GM21423 (cell line): ENCODE measurements around the gene LIN9.
"Not testable (repeated sequence)": the region's sequence is repeated elsewhere in the genome, so short reads cannot be mapped to it uniquely, and the experiment has no call there.

Experiments
- ATAC-seq: cut with Tn5 transposase; IDR thresholded peaks from one replicate; pipeline ENCODE4 v1.9.1; 2021; ENCODE audit warnings: mild to moderate bottlenecking, moderate library complexity; ENCODE audit not compliant: unreplicated experiment

LIN9 gene, protein sequence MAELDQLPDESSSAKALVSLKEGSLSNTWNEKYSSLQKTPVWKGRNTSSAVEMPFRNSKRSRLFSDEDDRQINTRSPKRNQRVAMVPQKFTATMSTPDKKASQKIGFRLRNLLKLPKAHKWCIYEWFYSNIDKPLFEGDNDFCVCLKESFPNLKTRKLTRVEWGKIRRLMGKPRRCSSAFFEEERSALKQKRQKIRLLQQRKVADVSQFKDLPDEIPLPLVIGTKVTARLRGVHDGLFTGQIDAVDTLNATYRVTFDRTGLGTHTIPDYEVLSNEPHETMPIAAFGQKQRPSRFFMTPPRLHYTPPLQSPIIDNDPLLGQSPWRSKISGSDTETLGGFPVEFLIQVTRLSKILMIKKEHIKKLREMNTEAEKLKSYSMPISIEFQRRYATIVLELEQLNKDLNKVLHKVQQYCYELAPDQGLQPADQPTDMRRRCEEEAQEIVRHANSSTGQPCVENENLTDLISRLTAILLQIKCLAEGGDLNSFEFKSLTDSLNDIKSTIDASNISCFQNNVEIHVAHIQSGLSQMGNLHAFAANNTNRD

DNA sequence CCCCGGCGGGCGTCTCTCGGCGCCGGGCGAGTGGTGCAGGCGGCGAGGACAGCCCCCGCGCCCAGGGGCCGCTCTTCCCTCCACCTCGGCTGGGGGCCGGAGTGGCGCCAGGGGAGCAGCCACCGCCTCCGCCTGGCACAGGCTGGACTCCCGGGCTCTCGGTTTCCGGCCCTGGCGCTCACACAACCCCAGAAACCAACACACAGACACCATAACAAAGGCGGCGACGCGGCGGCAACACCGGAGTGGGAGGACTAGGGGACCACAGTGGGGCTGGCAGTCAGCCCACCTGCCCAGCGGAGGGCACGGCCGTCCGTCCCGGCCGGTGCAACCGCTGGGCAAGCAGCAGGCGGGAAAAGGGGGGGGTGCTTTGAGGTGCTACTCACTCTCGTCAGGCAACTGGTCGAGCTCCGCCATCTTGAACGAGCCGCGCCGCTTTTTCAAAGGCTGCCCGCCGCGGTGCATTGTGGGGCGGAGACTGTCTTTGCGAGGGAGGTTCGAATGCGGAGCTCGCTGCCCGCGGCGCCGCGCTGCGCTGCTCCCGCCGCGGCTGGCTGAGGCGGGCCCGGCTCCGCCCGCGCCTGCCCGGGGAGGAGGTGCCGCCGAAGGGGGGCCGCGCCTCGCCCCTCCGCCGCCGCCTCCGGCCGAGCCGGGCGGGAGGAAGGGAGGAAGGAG lies at the start of gene LIN9:
Gene LIN9, minus strand, starts transcription at position 442 of the 675 bp plus-strand sequence. Its CDS starts 25 bp downstream, at position 417.
- ATAC-seq, result peak; percentile 74

DNA sequence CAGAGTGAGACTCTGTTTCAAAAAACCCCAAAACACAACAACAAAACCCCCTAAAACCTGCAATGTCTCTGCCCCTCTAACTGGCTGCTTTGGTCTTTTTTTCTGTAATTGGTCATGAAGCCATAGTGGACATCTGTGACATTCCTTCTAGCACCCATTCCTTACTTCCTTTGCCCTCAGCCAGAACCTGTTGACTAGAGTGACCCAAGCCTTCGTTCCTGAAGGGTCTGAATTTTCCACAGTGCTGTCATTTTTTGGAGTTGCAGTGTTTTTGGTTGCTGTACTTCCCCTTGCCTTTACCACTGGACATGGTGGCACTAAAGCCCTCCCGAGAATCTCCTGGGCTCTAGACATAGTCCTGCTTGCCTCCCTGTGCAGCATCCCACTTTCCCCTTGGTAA lies 48.5 kb upstream of the LIN9 start:
- no peak for ATAC-seq

DNA sequence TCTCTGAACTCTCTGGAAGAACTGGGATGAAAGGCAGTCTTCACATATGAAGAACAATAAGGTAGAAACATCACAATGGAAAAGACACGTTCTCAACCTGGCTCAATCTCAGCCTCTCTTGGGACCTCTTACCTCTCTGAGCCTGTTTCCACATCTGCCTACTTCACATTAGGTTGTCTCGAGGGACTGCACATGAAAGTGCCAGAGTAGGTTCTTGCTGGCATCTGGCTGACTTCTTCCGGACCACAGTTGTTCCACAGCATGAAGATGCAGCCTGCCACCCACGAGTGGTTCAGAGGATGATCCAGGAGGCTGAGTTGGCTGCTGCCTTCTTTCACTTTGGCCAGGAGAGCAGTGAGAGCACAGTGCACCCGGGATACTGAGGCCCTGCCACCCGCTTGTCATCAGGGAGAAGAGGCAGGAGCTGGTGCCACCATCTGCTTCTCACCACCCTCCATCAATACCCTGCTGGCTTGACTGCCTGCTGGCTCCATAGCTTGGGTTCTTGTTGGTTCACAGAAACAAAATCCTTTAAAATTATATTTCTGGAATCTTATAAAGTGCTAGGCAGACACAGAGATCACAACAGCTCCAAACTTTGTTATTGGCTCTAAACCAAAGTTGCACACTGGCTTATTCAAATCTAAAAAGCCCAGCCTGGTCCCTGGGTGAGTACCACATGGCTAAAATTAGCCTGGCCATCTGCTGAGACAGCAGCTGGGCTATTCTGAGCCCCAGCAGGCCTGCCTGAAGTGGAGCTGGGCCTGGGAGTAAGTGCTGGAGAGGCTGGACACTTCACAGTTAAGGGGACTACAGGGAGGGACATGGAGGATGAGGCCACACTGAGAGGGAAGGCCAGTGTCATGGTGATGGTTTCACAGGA lies 46.9 kb upstream of the LIN9 start:
- no peak for ATAC-seq

- no peak for ATAC-seq
Measured at GRCh38 chr1:226355016-226355415, 46.1 kb upstream of the LIN9 start.

- ATAC-seq, result no peak
Measured at GRCh38 chr1:226353698-226354525, 44.9 kb upstream of the LIN9 start.

- no peak for ATAC-seq
Measured at GRCh38 chr1:226351709-226352108, 42.7 kb upstream of the LIN9 start.

DNA sequence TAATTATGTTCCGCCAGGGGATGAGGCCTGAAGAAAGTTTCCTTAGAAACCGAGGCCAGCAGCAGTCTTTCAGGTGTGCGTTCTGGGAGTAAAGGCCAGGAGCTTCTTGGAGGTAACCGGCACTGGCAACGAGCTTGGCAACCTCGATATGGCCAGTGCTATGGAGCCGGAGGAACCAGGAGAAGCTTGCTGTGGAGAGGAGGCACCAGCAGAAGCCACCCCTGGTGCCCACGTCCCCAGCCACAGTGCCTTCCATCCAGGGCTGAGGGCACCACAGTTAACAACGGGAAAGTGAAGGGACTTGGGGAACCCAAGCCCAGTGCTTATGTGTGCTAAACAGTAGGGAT lies 41.5 kb upstream of the LIN9 start:
- no peak for ATAC-seq

DNA sequence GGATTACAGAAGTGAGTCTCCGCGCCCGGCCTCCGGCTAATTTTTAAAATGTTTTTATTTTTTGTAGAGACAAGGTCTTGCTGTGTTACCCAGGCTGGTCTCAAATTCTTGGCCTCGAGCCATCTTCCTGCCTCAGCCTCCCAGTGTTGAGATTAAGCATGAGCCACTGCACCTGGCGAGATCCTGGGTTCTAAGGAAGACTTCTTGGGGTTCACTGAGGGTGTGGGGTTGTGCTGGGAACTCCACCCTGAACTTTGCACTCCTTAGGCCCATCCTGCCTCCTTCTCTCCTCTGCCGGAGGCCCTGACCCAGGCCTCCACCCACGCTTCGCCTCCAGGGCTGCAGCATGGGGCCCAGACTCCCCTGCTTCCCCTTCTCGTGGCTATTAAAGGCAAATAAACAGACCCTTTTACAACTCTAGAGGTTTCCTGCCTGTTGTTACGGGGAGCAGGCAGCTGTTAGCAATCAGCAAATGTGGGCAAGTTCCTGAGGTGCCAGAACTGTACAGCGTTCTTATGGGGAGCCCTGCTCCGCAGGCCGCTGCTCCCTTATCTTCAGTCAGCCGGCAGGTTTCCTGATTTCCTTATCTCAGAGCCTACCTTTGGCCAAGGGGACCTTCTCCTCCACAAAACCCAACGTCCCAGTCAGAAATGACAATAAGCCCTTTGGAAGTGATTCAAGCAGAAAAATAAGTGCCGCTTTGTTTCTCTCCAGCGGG lies 41.0 kb upstream of the LIN9 start:
- no peak for ATAC-seq

GRCh38 chr1:226349081-226349480 lies 40.1 kb upstream of the LIN9 start:
- no peak for ATAC-seq

DNA sequence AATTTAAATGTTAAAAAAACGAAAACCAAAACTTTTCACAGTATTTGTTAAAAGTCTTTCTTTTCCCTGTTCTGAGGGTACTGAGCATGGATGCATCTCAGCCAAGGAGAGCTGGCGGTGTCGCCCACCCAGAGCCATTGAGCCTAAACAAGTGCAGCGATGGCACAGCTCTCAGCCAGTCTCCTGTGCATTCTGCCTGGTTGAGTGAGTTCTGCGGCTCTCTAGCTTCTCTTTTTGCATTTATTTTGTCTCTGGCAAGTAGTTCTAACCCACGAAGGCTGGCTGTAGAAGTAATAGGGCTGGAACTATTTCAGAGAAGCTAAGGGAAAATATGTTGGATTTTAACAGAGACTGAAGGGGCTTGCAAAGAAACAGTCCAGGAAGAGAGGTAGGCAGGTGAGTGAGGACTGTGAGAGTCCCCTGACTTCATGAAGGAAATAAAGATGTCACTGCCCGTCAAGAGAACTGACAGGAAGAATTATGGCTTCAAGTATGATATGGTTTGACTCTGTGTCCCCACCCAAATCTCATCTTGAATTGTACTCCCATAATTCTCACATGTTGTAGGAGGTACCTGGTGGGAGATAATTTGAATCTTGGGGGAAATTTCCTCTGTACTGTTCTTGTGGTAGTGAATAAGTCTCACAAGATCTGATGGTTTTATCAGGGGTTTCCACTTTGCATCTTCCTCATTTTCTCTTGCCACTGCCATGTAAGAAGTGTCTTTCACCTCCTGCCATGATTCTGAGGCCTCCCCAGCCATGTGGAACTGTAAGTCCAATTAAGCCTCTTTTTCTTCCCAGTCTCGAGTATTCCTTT lies 35.7 kb upstream of the LIN9 start:
- no peak for ATAC-seq

- ATAC-seq, result no peak
Measured at GRCh38 chr1:226342656-226343055, 33.7 kb upstream of the LIN9 start.

DNA sequence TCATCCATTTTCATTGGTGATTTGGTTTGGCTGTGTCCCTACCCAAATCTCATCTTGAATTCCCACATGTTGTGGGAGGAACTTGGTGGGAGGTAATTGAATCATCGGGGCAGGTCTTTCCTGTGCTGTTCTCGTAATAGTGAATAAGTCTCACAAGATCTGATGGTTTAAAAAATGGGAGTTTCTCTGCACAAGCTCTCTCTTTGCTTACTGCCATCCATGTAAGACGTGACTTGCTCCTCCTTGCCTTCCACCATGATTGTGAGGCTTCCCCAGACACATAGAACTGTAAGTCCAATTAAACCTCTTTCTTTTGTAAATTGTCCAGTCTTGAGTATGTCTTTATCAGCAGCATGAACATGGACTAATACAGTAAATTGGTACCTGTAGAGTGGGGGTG lies 31.1 kb upstream of the LIN9 start:
- not testable (repeated sequence) for ATAC-seq

- ATAC-seq, result no peak
Measured at GRCh38 chr1:226337276-226337875, 28.4 kb upstream of the LIN9 start.

- ATAC-seq, result no peak
Measured at GRCh38 chr1:226335661-226336060, 26.7 kb upstream of the LIN9 start.

DNA sequence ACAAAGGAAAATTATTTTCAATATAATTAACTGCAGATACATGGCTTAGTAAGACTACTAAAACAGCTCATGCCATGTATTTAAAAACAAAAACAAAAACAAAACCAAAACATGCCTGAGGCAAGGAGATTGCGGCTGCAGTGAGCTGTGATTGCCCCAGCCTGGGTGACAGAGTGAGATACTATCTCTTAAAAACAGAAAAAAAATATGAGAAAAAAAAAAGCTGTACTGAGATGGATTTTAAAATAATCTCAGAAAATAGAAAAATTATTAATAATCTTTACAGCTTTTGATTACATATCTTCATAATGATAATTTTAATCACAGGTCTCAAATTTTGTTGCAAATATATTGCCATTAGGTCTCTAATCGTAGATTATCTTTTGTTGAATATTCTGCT lies 24.0 kb upstream of the LIN9 start:
- ATAC-seq, result no peak

GRCh38 chr1:226329237-226329636 lies 20.3 kb upstream of the LIN9 start:
- ATAC-seq, result no peak

DNA sequence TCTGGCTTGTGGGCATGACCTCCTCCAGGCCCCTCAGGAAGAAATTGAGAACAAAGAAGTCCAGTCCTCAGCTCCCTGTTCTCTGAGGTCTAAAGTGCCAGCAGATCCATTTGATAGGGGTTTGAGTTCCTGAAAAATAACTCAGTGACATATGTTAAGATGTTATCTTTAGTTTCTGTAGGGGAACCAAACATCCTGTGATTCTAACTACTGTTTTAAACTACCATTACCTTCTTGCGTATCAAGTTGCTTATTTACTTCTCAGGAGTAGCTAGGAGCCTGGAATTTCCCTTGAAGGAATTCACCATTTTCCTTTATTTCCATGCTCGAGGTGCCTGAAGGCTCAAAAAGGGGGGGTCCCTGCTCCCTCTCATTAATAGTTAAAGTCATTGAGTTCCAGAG lies 18.8 kb upstream of the LIN9 start:
- no peak for ATAC-seq

DNA sequence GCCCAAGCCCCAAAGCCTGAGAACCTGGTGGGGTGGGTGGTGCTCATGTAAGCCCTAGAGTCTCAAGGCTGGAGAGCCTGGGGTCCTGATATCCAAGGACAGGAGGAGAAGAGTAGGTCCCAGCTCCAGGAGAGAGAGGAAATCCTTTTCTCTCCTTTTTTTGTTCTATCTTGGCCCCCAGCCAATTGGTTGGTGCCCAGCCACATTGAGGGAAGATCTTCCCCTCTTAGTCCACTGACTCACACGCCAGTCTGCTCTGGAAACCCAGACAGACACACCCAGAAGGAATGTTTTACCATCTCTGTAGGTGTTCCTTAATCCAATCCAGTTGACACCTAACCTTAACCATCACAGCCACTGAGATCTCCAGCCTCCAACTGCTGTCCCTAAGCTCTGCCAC lies 16.2 kb upstream of the LIN9 start:
- no peak for ATAC-seq
